Left lung (tissue), 10 donors: ENCODE measurements around the gene SIL1. TPM values are rescaled to one million over a fixed set of nuclear protein-coding genes. Genes with fewer than 3 reads are reported as not detected.
"Not testable (repeated sequence)": the region's sequence is repeated elsewhere in the genome, so short reads cannot be mapped to it uniquely, and the experiment has no call there.

ENCODE experiments used
- ATAC-seq: fragments of 200-7000 bp; cut with Tn5 transposase; one replicate; pipeline ENCODE4 v1.9.1; 2020; ENCODE audit warnings: moderate library complexity
- DNase-seq, 4 donors: peaks; one replicate each; pipeline ENCODE4 v3.0.0-alpha.2; 2013 to 2020
- H3K27ac ChIP-seq, 2 donors: fragments of 200-600 bp; sonication (generic) in 1 of 2; one replicate each; pipeline versions ENCODE4 v1.5.0 to v1.8.0; 2020 to 2021
- H3K27me3 ChIP-seq, 2 donors: fragments of 200-600 bp; sonication (generic) in 1 of 2; one replicate each; pipeline versions ENCODE4 v1.5.0 to v1.8.0; 2020 to 2021
- H3K36me3 ChIP-seq, 2 donors: fragments of 200-600 bp; sonication (generic) in 1 of 2; one replicate each; pipeline versions ENCODE4 v1.5.0 to v1.8.0; 2020 to 2021
- H3K4me1 ChIP-seq, 2 donors: fragments of 200-600 bp; one replicate each; pipeline ENCODE4 v1.8.0; 2021
- H3K4me3 ChIP-seq, 2 donors: fragments of 200-600 bp; sonication (generic) in 1 of 2; one replicate each; pipeline versions ENCODE4 v1.5.0 to v1.8.0; 2020 to 2021; ENCODE audit warnings: mild to moderate bottlenecking in 1 of 2
- H3K9me3 ChIP-seq, 2 donors: fragments of 200-600 bp; sonication (generic) in 1 of 2; one replicate each; pipeline versions ENCODE4 v1.5.0 to v1.8.0; 2020 to 2021
- intact Hi-C, 2 donors: fragments of 100-400 bp; cut with DNase I; formaldehyde crosslinking; loops; one replicate each; pipeline versions ENCODE4 v1.11.2 to v1.14.2; 2022
- polyA plus RNA-seq, 6 donors: library from polyadenylated mRNA; unstranded; fragments of 120-200 nt; gene quantifications; one replicate each; pipeline ENCODE4 v1.2.1, GENCODE V29; 2013; ENCODE audit not compliant: insufficient read length in 6 of 6
- total RNA-seq, 2 donors: library from RNA; stranded (reverse); fragmentation: NEBNext Ultra II Directional; extraction: Animal tissue kit (Norgen Biotek cat#: 25700); gene quantifications; one replicate each; pipeline ENCODE4 v1.2.1, GENCODE V29; 2021
- TF ChIP-seq, protein P1 (sequence below), 2 donors: fragments of 200-600 bp; sonication (generic) in 1 of 2; IDR thresholded peaks; one replicate each; pipeline versions ENCODE4 v1.5.0 to v1.8.0; 2021; ENCODE audit warnings: antibody characterized with exemption in 2 of 2
- donor health status: DM: no; HTN: yes; CAD: no.
- donor health status: DM: no; HTN: no; CAD: no.

Gene SIL1
- total and polyA plus RNA-seq, 8 donors, result 28.8 to 71.7 (median 37.3) TPM

GRCh38 chr5:139177809-139178588 is 20.2 kb downstream of the SIL1 start:
- DNase-seq, result peak in 1 of 4 donors; percentile 57
- H3K27ac ChIP-seq, result peak overlapping the region; percentile 59 to 67
- H3K36me3 ChIP-seq, result no peaks in the 10 kb centered on the region

GRCh38 chr5:139177281-139177680 is 20.9 kb downstream of the SIL1 start:
- H3K9me3 ChIP-seq, H3K36me3 ChIP-seq, ATAC-seq, H3K27me3 ChIP-seq, DNase-seq, H3K4me3 ChIP-seq, intact Hi-C loops: not testable (repeated sequence)
- H3K27ac ChIP-seq, result peak overlapping the region in 1 of 2 donors; percentile 67
- peaks cover 17 to 39% of the 10 kb centered on the region in 2 donors for H3K4me1 ChIP-seq

More at GRCh38 chr5:139177809-139178588, 20.2 kb downstream of the SIL1 start:
- peak; percentile 80 for ATAC-seq
- intact Hi-C loops, result no loop called here
- Histone ChIP-seq H3K4me3 (no peak overlapping the region), H3K27me3 (no peaks in the 10 kb centered on the region), H3K4me1 (peaks cover 17 to 46% of the 10 kb centered on the region in 2 donors), H3K9me3 (no peaks in the 10 kb centered on the region)
- TF ChIP-seq, protein P1, sequence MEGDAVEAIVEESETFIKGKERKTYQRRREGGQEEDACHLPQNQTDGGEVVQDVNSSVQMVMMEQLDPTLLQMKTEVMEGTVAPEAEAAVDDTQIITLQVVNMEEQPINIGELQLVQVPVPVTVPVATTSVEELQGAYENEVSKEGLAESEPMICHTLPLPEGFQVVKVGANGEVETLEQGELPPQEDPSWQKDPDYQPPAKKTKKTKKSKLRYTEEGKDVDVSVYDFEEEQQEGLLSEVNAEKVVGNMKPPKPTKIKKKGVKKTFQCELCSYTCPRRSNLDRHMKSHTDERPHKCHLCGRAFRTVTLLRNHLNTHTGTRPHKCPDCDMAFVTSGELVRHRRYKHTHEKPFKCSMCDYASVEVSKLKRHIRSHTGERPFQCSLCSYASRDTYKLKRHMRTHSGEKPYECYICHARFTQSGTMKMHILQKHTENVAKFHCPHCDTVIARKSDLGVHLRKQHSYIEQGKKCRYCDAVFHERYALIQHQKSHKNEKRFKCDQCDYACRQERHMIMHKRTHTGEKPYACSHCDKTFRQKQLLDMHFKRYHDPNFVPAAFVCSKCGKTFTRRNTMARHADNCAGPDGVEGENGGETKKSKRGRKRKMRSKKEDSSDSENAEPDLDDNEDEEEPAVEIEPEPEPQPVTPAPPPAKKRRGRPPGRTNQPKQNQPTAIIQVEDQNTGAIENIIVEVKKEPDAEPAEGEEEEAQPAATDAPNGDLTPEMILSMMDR (IDR thresholded peaks at IDR 0.05), result no peak

GRCh38 chr5:139174382-139174781 is 23.8 kb downstream of the SIL1 start:
- H3K36me3 ChIP-seq, DNase-seq, intact Hi-C loops, ATAC-seq, H3K27me3 ChIP-seq, H3K4me3 ChIP-seq, H3K27ac ChIP-seq: not testable (repeated sequence)
- Histone ChIP-seq H3K4me1 (peaks cover 11 to 24% of the 10 kb centered on the region in 2 donors), H3K9me3 (peaks cover 0 to 11% of the 10 kb centered on the region in 2 donors)

GRCh38 chr5:139171779-139172404 is 26.3 kb downstream of the SIL1 start:
- intact Hi-C loops, result no loop called here
- Histone ChIP-seq H3K27ac (no peak overlapping the region), H3K4me1 (peaks cover 0 to 9% of the 10 kb centered on the region in 2 donors), H3K36me3 (no peaks in the 10 kb centered on the region), H3K9me3 (peaks cover 0 to 11% of the 10 kb centered on the region in 2 donors), H3K4me3 (no peak overlapping the region), H3K27me3 (no peaks in the 10 kb centered on the region)
- TF ChIP-seq, protein P1 (IDR thresholded peaks at IDR 0.05), result no peak
- no peak for DNase-seq
- no peak for ATAC-seq

DNA sequence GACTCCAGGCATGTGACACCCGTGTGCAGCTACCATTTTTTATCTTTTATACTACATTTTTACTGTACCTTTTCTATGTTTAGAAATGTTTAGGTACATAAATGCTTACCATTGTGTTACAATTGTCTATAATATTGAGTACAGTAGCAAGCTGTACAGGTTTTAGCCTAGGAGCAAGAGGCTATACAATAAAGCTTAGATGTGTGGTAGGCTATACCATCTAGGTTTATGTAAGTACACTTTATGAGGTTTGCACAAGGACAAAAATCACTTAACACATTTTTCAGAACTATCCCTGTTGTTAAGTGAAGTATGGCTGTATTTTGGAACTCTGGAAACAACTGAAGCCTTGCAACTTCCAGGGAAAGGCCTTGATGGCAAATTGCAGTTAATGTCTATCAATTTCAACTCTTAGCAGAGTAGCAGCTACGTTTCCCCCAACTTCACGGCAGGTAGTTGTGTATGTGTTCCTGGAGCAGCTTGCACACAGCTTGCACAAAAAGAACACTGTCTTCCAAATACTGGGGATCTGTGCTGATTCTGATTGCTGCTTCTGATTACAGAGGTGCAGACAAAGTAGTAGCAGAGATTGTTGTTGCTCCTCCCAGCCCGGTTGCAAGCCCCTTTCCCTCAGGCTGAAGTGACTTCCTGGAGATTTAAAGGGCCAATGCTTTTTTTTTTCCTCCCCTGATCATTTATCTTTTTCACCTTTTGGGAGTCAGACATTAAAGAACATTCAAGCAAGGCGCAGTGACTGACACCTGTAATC is 30.0 kb downstream of the SIL1 start:
- intact Hi-C loops, result no loop called here
- Histone ChIP-seq H3K27ac (no peak overlapping the region), H3K36me3 (no peaks in the 10 kb centered on the region), H3K4me1 (peaks cover 0 to 9% of the 10 kb centered on the region in 2 donors), H3K4me3 (no peak overlapping the region), H3K9me3 (peaks cover 0 to 11% of the 10 kb centered on the region in 2 donors), H3K27me3 (no peaks in the 10 kb centered on the region)
- no peak for ATAC-seq
- no peak for DNase-seq
- TF ChIP-seq, protein P1 (IDR thresholded peaks at IDR 0.05), result no peak

DNA sequence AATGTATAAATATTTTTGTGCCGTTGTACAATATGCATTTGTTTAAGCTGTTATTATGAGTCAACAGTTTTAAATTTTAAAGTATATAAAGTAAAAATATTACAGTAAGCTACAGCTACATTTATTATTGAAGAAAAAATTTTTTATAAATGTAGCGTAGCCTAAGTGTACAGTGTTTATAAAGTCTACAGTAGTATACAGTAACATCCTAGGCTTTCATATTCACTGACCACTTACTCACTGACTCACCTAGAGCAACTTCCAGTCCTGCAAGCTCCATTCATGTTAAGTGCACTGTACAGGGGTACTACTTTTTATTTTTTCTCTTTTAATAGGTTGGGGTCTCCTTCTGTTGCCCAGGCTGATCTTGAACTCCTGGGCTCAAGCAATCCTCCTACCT is 30.6 kb downstream of the SIL1 start:
- Histone ChIP-seq H3K4me3 (no peak overlapping the region), H3K27me3 (no peaks in the 10 kb centered on the region), H3K9me3 (peaks cover 0 to 8% of the 10 kb centered on the region in 2 donors), H3K27ac (no peak overlapping the region), H3K4me1 (peaks cover 0 to 9% of the 10 kb centered on the region in 2 donors), H3K36me3 (no peaks in the 10 kb centered on the region)
- DNase-seq (no peak), ATAC-seq (no peak)
- intact Hi-C loops, result no loop called here
- TF ChIP-seq, protein P1 (IDR thresholded peaks at IDR 0.05), result no peak
